H1 (cell line): ENCODE results near the gene CACNA1F. TPM values are rescaled to one million over a fixed set of nuclear protein-coding genes. Genes with fewer than 3 reads are reported as not detected.

Source experiments
- CHD1 ChIP-seq: IDR thresholded peaks from 2 replicates; pipeline ENCODE4 v1.6.1; 2012; ENCODE audit warnings: low read depth, low read length, improper control_type of control experiment
- MAFK ChIP-seq: IDR thresholded peaks from 2 replicates; pipeline ENCODE4 v1.6.1; 2012; ENCODE audit warnings: low read depth, mild to moderate bottlenecking, improper control_type of control experiment, low read length
- polyA plus RNA-seq, 7 experiments: library from polyadenylated mRNA; depleted of rRNA in 3 of 7; stranded (reverse) in 5 of 7; unstranded in 2 of 7; fragments of >200 nt in 5 of 7; fragments of 200-250 nt in 2 of 7; gene quantifications; 1 replicate in 5 of 7; 2 replicates in 1 of 7; 4 replicates in 1 of 7; pipeline versions ENCODE4 v1.2.1 to v1.2.3, GENCODE V29; 2011 to 2013; ENCODE audit warnings: missing spikeins in 2 of 7, mixed read lengths in 2 of 7
- total RNA-seq: library from RNA; stranded (reverse); fragmentation: NEBNext Ultra II Directional; extraction: Animal tissue kit (Norgen Biotek cat#: 25700); gene quantifications from 2 replicates; pipeline ENCODE4 v1.2.1, GENCODE V29; 2021

CACNA1F gene
- total and polyA plus RNA-seq, 2 of the 8 experiments (the other 6 are each of a cell fraction or from before 2014, with no cell fraction given), result 0.59 to 0.84 TPM

- no peak for TF ChIP-seq CHD1
- no peak for TF ChIP-seq MAFK
Measured at GRCh38 chrX:49192722-49193328, 40.3 kb downstream of the CACNA1F start (continued).
